Right hindlimb (tissue), 1 donor: Measurements from ENCODE around the gene MAD1L1.
"Not testable (repeated sequence)": the region's sequence is repeated elsewhere in the genome, so short reads cannot be mapped to it uniquely, and the experiment has no call there.

Experiments used
- DNase-seq: peaks from one replicate; pipeline ENCODE4 v3.0.0-alpha.2; 2018

Gene MAD1L1

GRCh38 chr7:1977059-1977875, 255.5 kb downstream of the MAD1L1 start:
- no peak for DNase-seq

- not testable (repeated sequence) for DNase-seq
Observed at GRCh38 chr7:1976521-1976920, 256.2 kb downstream of the MAD1L1 start.

GRCh38 chr7:1975581-1975980, 257.2 kb downstream of the MAD1L1 start:
- no peak for DNase-seq

GRCh38 chr7:1975179-1975578, 257.6 kb downstream of the MAD1L1 start:
- DNase-seq = no peak

- no peak for DNase-seq
Observed at GRCh38 chr7:1974290-1975101, 258.2 kb downstream of the MAD1L1 start.

- no peak for DNase-seq
Observed at GRCh38 chr7:1973321-1974251, 259.2 kb downstream of the MAD1L1 start.

- DNase-seq = no peak
Observed at GRCh38 chr7:1972744-1973143, 260.0 kb downstream of the MAD1L1 start.

- no peak for DNase-seq
Observed at GRCh38 chr7:1971946-1972654, 260.6 kb downstream of the MAD1L1 start.

- no peak for DNase-seq
Observed at GRCh38 chr7:1970895-1971294, 261.9 kb downstream of the MAD1L1 start.

GRCh38 chr7:1970285-1970660, 262.5 kb downstream of the MAD1L1 start:
- not testable (repeated sequence) for DNase-seq

GRCh38 chr7:1969459-1970284, 263.1 kb downstream of the MAD1L1 start:
- no peak for DNase-seq

- no peak for DNase-seq
Observed at GRCh38 chr7:1968397-1969111, 264.2 kb downstream of the MAD1L1 start.

GRCh38 chr7:1967512-1968396, 265.0 kb downstream of the MAD1L1 start:
- no peak for DNase-seq

- no peak for DNase-seq
Observed at GRCh38 chr7:1966631-1967200, 266.0 kb downstream of the MAD1L1 start.

GRCh38 chr7:1965579-1966294, 267.0 kb downstream of the MAD1L1 start:
- no peak for DNase-seq

GRCh38 chr7:1964913-1965578, 267.7 kb downstream of the MAD1L1 start:
- no peak for DNase-seq

- no peak for DNase-seq
Observed at GRCh38 chr7:1964211-1964912, 268.4 kb downstream of the MAD1L1 start.
